Neural progenitor cell (in vitro differentiated cells): ENCODE data around the gene RNLS. TPM values are rescaled to one million over a fixed set of nuclear protein-coding genes. Genes with fewer than 3 reads are reported as not detected.

ENCODE experiments used
- DNase-seq: peaks from one replicate; pipeline ENCODE4 v3.0.0-alpha.2; 2016; ENCODE audit warnings: low spot score
- H2AFZ ChIP-seq: fragments of 200-600 bp; sonication (generic); replicated peaks from 2 replicates; pipeline ENCODE4 v1.6.1; 2016; ENCODE audit warnings: antibody characterized with exemption
- H3F3A ChIP-seq: fragments of 200-600 bp; sonication (generic); 2 replicates; pipeline ENCODE4 v1.6.1; 2016; ENCODE audit warnings: antibody characterized with exemption, low read depth
- H3K27ac ChIP-seq: fragments of 200-600 bp; sonication (generic); 2 replicates; pipeline ENCODE4 v1.5.1; 2016; ENCODE audit warnings: mild to moderate bottlenecking
- H3K27me3 ChIP-seq: fragments of 200-600 bp; sonication (generic); 2 replicates; pipeline ENCODE4 v1.6.1; 2016; ENCODE audit warnings: mild to moderate bottlenecking, moderate library complexity
- H3K36me3 ChIP-seq: fragments of 200-600 bp; sonication (generic); 2 replicates; pipeline ENCODE4 v1.5.1; 2016
- H3K4me1 ChIP-seq: fragments of 200-600 bp; sonication (generic); 2 replicates; pipeline ENCODE4 v1.6.1; 2016; ENCODE audit warnings: mixed run types
- H3K4me2 ChIP-seq: fragments of 200-600 bp; sonication (generic); 2 replicates; pipeline ENCODE4 v1.6.1; 2016
- H3K4me3 ChIP-seq: fragments of 200-600 bp; sonication (generic); 2 replicates; pipeline ENCODE4 v1.5.1; 2016
- H3K79me2 ChIP-seq: fragments of 200-600 bp; sonication (generic); 2 replicates; pipeline ENCODE4 v1.6.1; 2016; ENCODE audit warnings: low read depth
- H3K9ac ChIP-seq: fragments of 200-600 bp; sonication (generic); 2 replicates; pipeline ENCODE4 v1.6.1; 2016
- H3K9me3 ChIP-seq: fragments of 200-600 bp; sonication (generic); 2 replicates; pipeline ENCODE4 v1.5.1; 2016; ENCODE audit warnings: low read depth
- H4K20me1 ChIP-seq: fragments of 200-600 bp; sonication (generic); 2 replicates; pipeline ENCODE4 v1.6.1; 2016; ENCODE audit warnings: low read depth
- H3K27ac Mint-ChIP-seq: 3 replicates; pipeline ENCODE4 v1.8.0; 2021; ENCODE audit warnings: mixed read lengths
- H3K27me3 Mint-ChIP-seq: 2 replicates; pipeline ENCODE4 v1.8.0; 2022; ENCODE audit warnings: low read depth, mild to moderate bottlenecking, inconsistent platforms, moderate library complexity, mixed read lengths; ENCODE audit not compliant: insufficient read depth
- H3K36me3 Mint-ChIP-seq: 3 replicates; pipeline ENCODE4 v1.8.0; 2021; ENCODE audit warnings: mixed read lengths
- H3K4me1 Mint-ChIP-seq: 3 replicates; pipeline ENCODE4 v1.8.0; 2021; ENCODE audit warnings: mixed read lengths
- H3K4me3 Mint-ChIP-seq: 3 replicates; pipeline ENCODE4 v1.8.0; 2021; ENCODE audit warnings: mild to moderate bottlenecking, moderate library complexity, mixed read lengths
- H3K9me3 Mint-ChIP-seq: 3 replicates; pipeline ENCODE4 v1.8.0; 2020; ENCODE audit warnings: mixed read lengths
- CTCF ChIP-seq: fragments of 200-600 bp; sonication (generic); IDR thresholded peaks from 2 replicates; pipeline ENCODE4 v1.5.1; 2017; ENCODE audit warnings: antibody characterized with exemption, mild to moderate bottlenecking
- EZH2 ChIP-seq: fragments of 200-600 bp; sonication (generic); IDR thresholded peaks from 2 replicates; pipeline ENCODE4 v1.6.1; 2017; ENCODE audit warnings: antibody characterized with exemption, mild to moderate bottlenecking, moderate library complexity
- EZH2phosphoT487 ChIP-seq: fragments of 200-600 bp; sonication (generic); IDR thresholded peaks from 2 replicates; pipeline ENCODE4 v1.6.1; 2017; ENCODE audit warnings: antibody characterized with exemption
- total RNA-seq: library from RNA; depleted of rRNA; stranded (reverse); fragments of >200 nt; gene quantifications from 2 replicates; pipeline ENCODE4 v1.2.3, GENCODE V29; 2015; ENCODE audit warnings: low replicate concordance

Gene RNLS
- total RNA-seq, 1 donor from 2014 or later = 9.1 TPM

DNA sequence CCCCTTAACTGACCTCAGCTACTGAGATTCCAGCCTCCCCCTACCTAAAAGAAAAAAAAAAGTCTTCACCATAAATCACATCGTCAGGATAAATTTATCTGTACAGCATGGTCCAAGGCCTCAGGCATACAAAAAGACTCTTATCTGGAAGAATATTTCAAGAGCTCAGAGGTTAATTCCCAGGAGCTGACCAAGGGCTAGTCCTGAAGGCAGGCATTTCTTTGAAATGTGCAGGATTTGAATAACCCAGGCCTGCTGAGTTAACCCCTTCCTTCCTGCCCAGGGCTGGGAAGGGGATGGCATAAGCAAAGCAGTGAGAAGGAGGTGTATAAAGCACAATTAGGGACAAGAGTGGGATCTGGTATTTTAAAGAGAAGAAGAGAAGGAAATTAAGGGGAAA, 111.2 kb downstream of the RNLS start:
- no peaks in the 10 kb centered on the region for H3K36me3 ChIP-seq
- H2AFZ ChIP-seq = no peak overlapping the region
- Mint-ChIP-seq H3K27ac (no peak overlapping the region), H3K36me3 (no peaks in the 10 kb centered on the region), H3K9me3 (no peaks in the 10 kb centered on the region), H3K4me3 (no peak overlapping the region), H3K4me1 (no peaks in the 10 kb centered on the region), H3K27me3 (no peaks in the 10 kb centered on the region)
- no peak overlapping the region for H3K4me2 ChIP-seq
- H3K4me3 ChIP-seq = no peak overlapping the region
- DNase-seq = peak; percentile 4
- H3K9ac ChIP-seq = no peak overlapping the region
- H3K4me1 ChIP-seq = peaks cover 12% of the 10 kb centered on the region
- H3K27me3 ChIP-seq = no peaks in the 10 kb centered on the region
- H4K20me1 ChIP-seq = no peaks in the 10 kb centered on the region
- no peaks in the 10 kb centered on the region for H3K9me3 ChIP-seq
- no peaks in the 10 kb centered on the region for H3K79me2 ChIP-seq
- H3F3A ChIP-seq = no peaks in the 10 kb centered on the region
- no peak overlapping the region for H3K27ac ChIP-seq
- no peak for TF ChIP-seq EZH2
- TF ChIP-seq CTCF = no peak
- no peak for TF ChIP-seq EZH2phosphoT487

DNA sequence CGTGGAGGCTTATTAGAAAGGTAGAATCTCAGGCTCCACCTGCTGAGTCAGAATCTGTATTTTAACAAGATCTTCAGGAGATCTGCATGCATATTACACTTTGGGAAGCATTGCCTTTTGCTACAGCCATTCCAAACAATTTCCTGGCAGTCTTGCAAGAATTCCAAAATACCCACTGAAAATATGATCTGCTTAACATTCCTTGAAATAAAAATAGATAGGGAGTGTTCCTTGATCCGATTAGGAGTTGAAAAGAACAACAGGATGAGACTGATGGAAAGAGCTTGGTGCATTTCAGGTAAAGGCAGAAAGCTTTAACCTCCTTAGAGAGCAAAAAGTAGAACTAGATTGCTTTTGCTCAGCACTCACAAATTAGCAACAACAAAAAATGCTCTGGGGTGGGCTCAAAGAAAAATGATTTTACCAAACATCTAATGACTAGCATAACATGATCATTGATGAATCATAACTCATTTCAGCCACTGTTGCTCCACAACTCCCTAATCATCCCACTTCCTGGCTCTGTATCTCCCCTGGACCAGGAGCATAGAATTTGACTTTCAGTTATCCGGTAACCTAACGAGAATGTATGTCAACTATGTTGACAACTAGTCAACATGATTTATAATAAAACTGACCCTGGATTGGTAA, 115.2 kb downstream of the RNLS start:
- no peak overlapping the region for H3K27ac ChIP-seq
- H2AFZ ChIP-seq = no peak overlapping the region
- no peaks in the 10 kb centered on the region for H3K27me3 ChIP-seq
- H3K27ac Mint-ChIP-seq = no peak overlapping the region
- H3K4me3 ChIP-seq = no peak overlapping the region
- H3F3A ChIP-seq = no peaks in the 10 kb centered on the region
- no peaks in the 10 kb centered on the region for H3K36me3 ChIP-seq
- H3K4me1 Mint-ChIP-seq = no peaks in the 10 kb centered on the region
- H3K4me3 Mint-ChIP-seq = no peak overlapping the region
- H3K4me1 ChIP-seq = peaks cover 7% of the 10 kb centered on the region
- no peaks in the 10 kb centered on the region for H3K9me3 ChIP-seq
- no peaks in the 10 kb centered on the region for H3K36me3 Mint-ChIP-seq
- H3K9ac ChIP-seq = no peak overlapping the region
- no peak for TF ChIP-seq EZH2phosphoT487
- TF ChIP-seq CTCF = no peak
- no peak for TF ChIP-seq EZH2
- H3K79me2 ChIP-seq = no peaks in the 10 kb centered on the region
- no peaks in the 10 kb centered on the region for H3K27me3 Mint-ChIP-seq
- no peaks in the 10 kb centered on the region for H4K20me1 ChIP-seq
- DNase-seq = no peak
- no peak overlapping the region for H3K4me2 ChIP-seq
- H3K9me3 Mint-ChIP-seq = no peaks in the 10 kb centered on the region

- peaks cover 7% of the 10 kb centered on the region for H3K4me1 ChIP-seq
- no peak overlapping the region for H3K4me2 ChIP-seq
- Mint-ChIP-seq H3K27me3 (no peaks in the 10 kb centered on the region), H3K4me1 (no peaks in the 10 kb centered on the region), H3K4me3 (no peak overlapping the region), H3K9me3 (no peaks in the 10 kb centered on the region), H3K27ac (no peak overlapping the region), H3K36me3 (no peaks in the 10 kb centered on the region)
- no peaks in the 10 kb centered on the region for H3K36me3 ChIP-seq
- no peak overlapping the region for H2AFZ ChIP-seq
- H3K27ac ChIP-seq = no peak overlapping the region
- H3K27me3 ChIP-seq = no peaks in the 10 kb centered on the region
- no peaks in the 10 kb centered on the region for H3K9me3 ChIP-seq
- H4K20me1 ChIP-seq = no peaks in the 10 kb centered on the region
- H3K4me3 ChIP-seq = no peak overlapping the region
- no peak for DNase-seq
- H3F3A ChIP-seq = no peaks in the 10 kb centered on the region
- H3K79me2 ChIP-seq = no peaks in the 10 kb centered on the region
- TF ChIP-seq EZH2 (no peak), CTCF (no peak), EZH2phosphoT487 (no peak)
- H3K9ac ChIP-seq = no peak overlapping the region
These were observed 116.3 kb downstream of the RNLS start for GRCh38 chr10:88466786-88467185.
